Vagina (tissue), 2 donors: ENCODE results near the gene PKN2.

Experiments
- POLR2A ChIP-seq, 2 donors: fragments of 450-650 bp; IDR thresholded peaks; one replicate each; pipeline ENCODE4 v1.6.1; 2017; ENCODE audit warnings: antibody characterized with exemption in 2 of 2, mild to moderate bottlenecking in 2 of 2, moderate library complexity in 2 of 2
- POLR2AphosphoS5 ChIP-seq, 2 donors: sonication (generic); formaldehyde crosslinking; IDR thresholded peaks; one replicate each; pipeline ENCODE4 v1.9.0; 2017; ENCODE audit warnings: antibody characterized with exemption in 2 of 2, mild to moderate bottlenecking in 2 of 2, low read depth in 1 of 2; ENCODE audit not compliant: insufficient read depth in 1 of 2
- TF ChIP-seq, protein P1 (sequence below), 3 experiments: fragments of 450-650 bp in 2 of 3; fragments of 200-600 bp in 1 of 3; sonication (generic) in 1 of 3; IDR thresholded peaks; one replicate each; pipeline ENCODE4 v1.5.1; 2017 to 2019; ENCODE audit warnings: antibody characterized with exemption in 3 of 3, mild to moderate bottlenecking in 2 of 3, moderate library complexity in 2 of 3

DNA sequence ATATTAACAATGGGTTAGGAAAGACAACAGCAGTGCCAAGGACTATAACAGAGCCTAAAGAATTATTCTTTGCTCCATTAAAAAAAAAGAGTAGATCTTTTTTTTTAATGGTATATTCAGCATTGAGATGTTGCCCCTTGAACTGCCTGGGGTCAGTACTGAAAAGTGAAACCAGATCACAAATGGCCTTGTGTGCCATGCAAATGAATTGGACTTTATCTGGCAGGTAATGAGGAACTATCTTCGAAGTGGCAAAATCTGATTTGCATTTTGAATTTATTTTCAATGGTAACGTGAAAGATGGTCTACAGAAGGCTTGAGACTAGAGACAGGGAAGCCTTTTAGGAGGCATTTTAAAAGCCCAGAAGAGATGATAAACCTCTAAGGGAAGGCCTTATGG, 21.4 kb upstream of the PKN2 start:
- TF ChIP-seq, protein P1, sequence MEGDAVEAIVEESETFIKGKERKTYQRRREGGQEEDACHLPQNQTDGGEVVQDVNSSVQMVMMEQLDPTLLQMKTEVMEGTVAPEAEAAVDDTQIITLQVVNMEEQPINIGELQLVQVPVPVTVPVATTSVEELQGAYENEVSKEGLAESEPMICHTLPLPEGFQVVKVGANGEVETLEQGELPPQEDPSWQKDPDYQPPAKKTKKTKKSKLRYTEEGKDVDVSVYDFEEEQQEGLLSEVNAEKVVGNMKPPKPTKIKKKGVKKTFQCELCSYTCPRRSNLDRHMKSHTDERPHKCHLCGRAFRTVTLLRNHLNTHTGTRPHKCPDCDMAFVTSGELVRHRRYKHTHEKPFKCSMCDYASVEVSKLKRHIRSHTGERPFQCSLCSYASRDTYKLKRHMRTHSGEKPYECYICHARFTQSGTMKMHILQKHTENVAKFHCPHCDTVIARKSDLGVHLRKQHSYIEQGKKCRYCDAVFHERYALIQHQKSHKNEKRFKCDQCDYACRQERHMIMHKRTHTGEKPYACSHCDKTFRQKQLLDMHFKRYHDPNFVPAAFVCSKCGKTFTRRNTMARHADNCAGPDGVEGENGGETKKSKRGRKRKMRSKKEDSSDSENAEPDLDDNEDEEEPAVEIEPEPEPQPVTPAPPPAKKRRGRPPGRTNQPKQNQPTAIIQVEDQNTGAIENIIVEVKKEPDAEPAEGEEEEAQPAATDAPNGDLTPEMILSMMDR (IDR thresholded peaks at IDR 0.05) = no peak
- TF ChIP-seq POLR2A (IDR thresholded peaks at IDR 0.05) = no peak
- no peak for TF ChIP-seq POLR2AphosphoS5 (IDR thresholded peaks at IDR 0.05; ENCODE audit: insufficient read depth in 1 of 2, low read depth in 1 of 2)
